Activated CD4-positive, alpha-beta memory T cell treated with anti-CD3 and anti-CD28 coated beads for 36 hours (primary cell): ENCODE measurements around the gene SLC4A1AP. TPM values are rescaled to one million over a fixed set of nuclear protein-coding genes. Genes with fewer than 3 reads are reported as not detected.

ENCODE experiments used
- CTCF ChIA-PET: fragments of 350-600 bp; sonication (Branson Sonifier 250); formaldehyde crosslinking; loops from one replicate; lab custom pipeline; 2021; ENCODE audit warnings: antibody characterized with exemption, inconsistent platforms; lab: Charles Lee
- POLR2A ChIA-PET: fragments of 350-600 bp; sonication (Branson Sonifier 250); formaldehyde crosslinking; loops from one replicate; lab custom pipeline; 2021; ENCODE audit warnings: antibody characterized with exemption; lab: Charles Lee
- DNase-seq: peaks from one replicate; pipeline ENCODE4 v3.0.0-alpha.2; 2020
- H3K27ac Mint-ChIP-seq: one replicate; pipeline ENCODE4 v1.8.0; 2021; ENCODE audit warnings: mixed read lengths
- H3K27me3 Mint-ChIP-seq: one replicate; pipeline ENCODE4 v1.8.0; 2021; ENCODE audit warnings: mixed read lengths
- H3K36me3 Mint-ChIP-seq: one replicate; pipeline ENCODE4 v1.8.0; 2021; ENCODE audit warnings: mixed read lengths
- H3K4me1 Mint-ChIP-seq: one replicate; pipeline ENCODE4 v1.8.0; 2021; ENCODE audit warnings: low read depth, mixed read lengths
- H3K4me3 Mint-ChIP-seq: one replicate; pipeline ENCODE4 v1.8.0; 2021; ENCODE audit warnings: mild to moderate bottlenecking, mixed read lengths
- H3K9me3 Mint-ChIP-seq: one replicate; pipeline ENCODE4 v1.8.0; 2021; ENCODE audit warnings: mixed read lengths
- intact Hi-C: fragments of 100-400 bp; cut with micrococcal nuclease; formaldehyde crosslinking; loops from one replicate; pipeline ENCODE4 v1.15.1; 2023
- total RNA-seq, 2 experiments: library from RNA; stranded (reverse); gene quantifications; one replicate each; pipeline ENCODE4 v1.2.3, GENCODE V29; 2021

Gene SLC4A1AP
- total RNA-seq, 2 experiments from 2014 or later: 26.5 TPM

DNA sequence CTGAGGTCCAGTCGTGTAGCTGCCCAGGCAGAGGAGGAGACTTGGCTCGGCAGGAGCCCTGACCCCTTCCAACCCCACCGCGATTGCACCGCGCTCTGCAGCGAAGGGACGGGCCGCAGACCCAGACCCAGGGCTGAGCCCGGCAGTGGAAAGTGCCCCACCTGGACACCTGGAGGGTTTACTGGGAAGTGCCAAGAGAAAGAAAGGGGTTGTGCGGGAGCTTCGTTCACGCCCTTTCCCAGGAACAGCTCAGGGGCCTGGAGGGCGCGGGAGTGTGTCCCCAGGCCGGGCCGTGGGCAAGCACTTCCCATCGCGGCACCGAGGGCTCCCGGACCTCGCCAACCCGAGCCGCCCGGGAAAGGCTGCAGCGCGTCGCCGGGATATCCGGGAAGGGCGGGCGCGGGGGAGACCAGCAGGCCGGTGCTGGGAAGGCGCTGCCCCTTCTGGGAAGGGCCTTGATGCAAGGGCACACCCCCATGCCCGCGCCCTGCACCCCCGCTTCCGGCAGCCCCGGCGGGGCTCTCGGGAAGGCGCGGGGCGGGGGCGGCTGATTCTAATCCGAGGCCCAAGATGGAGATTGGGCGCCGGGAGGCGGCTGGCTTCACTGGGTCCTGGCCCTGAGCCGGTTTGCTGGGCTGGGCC, 71.7 kb downstream of the SLC4A1AP start:
- peaks cover 4% of the 10 kb centered on the region for H3K9me3 Mint-ChIP-seq
- intact Hi-C loops: no loop called here
- H3K27me3 Mint-ChIP-seq: no peaks in the 10 kb centered on the region
- H3K36me3 Mint-ChIP-seq: no peaks in the 10 kb centered on the region
- POLR2A ChIA-PET: interaction anchor here (0.6 kb wide), 2 partner anchors 681 to 823 kb away, joined by 3 to 5 read pairs; no protein-coding TSS in a partner anchor
- H3K27ac Mint-ChIP-seq: peak overlapping the region; percentile 47
- peak overlapping the region; percentile 29 for H3K4me3 Mint-ChIP-seq
- CTCF ChIA-PET: interaction anchor here (0.6 to 3.6 kb wide), 2 partner anchors 12 to 1348 kb away, joined by 5 to 22 read pairs; no protein-coding TSS in a partner anchor
- peak; percentile 80 for DNase-seq
- peaks cover 18% of the 10 kb centered on the region for H3K4me1 Mint-ChIP-seq

DNA sequence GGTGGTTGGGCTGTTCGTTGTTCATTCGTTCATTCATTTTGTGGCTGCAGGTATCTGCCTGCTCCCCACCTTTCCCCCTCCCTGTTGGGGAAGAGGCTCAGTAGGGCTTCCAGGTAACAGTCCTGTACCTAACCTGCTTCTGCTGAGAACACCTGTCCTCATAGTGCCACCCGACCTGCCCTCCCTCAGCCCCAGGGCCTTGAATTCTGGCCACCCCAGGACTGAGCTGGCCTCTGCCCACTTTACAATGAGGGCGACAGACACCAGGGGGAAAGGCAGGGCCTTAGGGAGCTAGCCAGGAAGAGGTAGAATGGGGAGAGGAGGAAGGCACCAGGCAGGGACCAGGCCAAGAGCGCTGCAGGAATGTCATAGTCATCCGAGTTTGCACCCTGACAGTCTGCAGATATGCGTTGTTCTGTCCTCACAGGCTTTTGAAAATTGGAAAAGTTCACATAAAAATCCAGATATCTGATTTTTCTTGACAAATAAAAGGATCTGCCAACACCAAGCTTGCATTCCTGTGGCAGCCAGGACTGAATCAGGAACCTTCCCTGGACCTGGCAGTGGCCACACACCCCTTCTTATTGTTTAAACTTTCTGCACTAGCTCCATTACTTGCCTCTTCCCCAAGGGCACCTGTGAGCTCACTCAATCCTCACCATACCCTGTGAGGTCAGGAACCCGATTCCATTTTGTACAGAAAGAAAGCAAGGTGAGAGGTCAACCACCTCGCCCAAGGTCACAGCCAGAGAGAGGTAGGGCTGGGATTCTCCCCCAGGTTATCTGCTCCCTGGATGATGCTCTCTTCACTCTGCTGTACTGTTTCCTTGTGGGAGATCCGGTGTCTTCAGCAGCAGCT, 72.6 kb downstream of the SLC4A1AP start:
- POLR2A ChIA-PET: no interaction called here
- Mint-ChIP-seq H3K36me3 (no peaks in the 10 kb centered on the region), H3K4me3 (peak overlapping the region; percentile 29), H3K27ac (peak overlapping the region; percentile 33), H3K27me3 (no peaks in the 10 kb centered on the region), H3K4me1 (peaks cover 18% of the 10 kb centered on the region), H3K9me3 (peaks cover 4% of the 10 kb centered on the region)
- no peak for DNase-seq
- CTCF ChIA-PET: interaction anchor here (1.2 to 3.6 kb wide), 2 partner anchors 13 to 19 kb away, joined by 3 to 22 read pairs; no protein-coding TSS in a partner anchor
- intact Hi-C loops: no loop called here

DNA sequence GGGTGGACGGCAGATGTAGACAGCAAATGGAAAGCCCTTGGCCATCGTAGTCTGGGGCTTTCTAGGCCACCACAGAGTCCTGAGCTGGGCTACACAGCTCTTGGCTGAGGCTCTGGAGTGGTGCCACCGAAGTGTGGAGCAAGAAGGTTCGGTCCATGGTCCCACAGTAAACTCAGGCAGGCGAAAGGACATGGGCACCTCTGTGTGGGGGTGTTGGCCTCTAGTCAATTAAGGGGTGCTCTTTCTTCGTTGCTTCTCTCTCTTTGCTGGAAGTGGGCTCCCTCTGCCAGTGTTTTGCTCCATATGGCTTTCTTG, 73.2 kb downstream of the SLC4A1AP start:
- Mint-ChIP-seq H3K4me3 (no peak overlapping the region), H3K4me1 (peaks cover 18% of the 10 kb centered on the region), H3K27ac (no peak overlapping the region), H3K9me3 (peaks cover 4% of the 10 kb centered on the region), H3K27me3 (no peaks in the 10 kb centered on the region), H3K36me3 (no peaks in the 10 kb centered on the region)
- no peak for DNase-seq
- intact Hi-C loops: no loop called here
- POLR2A ChIA-PET: no interaction called here
- CTCF ChIA-PET: interaction anchor here (1.2 to 3.6 kb wide), 2 partner anchors 13 to 18 kb away, joined by 3 to 22 read pairs; no protein-coding TSS in a partner anchor

DNA sequence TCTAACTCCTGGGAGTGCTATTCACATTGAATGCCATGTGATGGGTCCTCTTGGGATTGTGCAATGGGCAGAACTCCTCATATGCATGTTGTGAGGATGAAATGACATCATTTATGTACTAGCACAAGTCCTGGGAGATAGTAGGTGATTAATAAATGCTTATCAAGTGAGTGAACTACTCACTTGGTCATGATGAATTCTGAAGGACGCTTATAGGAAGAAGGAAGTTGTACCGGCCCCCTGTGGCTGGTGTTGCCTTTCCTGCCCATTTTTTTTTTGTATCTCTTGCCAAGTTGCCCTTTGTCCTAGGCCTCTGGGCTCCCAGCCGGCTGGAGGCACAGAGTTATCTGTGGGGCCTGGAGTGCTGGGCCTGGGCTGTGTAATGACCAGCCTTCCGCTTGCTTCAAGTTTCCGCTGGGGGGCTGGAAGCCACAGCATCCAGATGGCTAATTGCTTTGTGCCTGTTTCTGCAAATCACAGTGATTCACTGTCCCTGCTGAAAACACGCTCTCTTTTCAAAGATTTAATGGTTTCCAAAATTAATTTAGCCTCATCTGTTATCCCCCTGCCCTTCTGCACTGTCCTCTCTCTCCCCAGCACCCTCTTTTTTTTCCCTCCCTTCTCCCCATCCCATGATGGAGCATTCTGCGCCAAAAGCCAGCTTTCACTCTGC, 74.1 kb downstream of the SLC4A1AP start:
- H3K27me3 Mint-ChIP-seq: no peaks in the 10 kb centered on the region
- intact Hi-C loops: no loop called here
- H3K9me3 Mint-ChIP-seq: peaks cover 4% of the 10 kb centered on the region
- H3K27ac Mint-ChIP-seq: no peak overlapping the region
- CTCF ChIA-PET: interaction anchor here (1.2 to 3.6 kb wide), 2 partner anchors 14 to 17 kb away, joined by 3 to 22 read pairs; no protein-coding TSS in a partner anchor
- peaks cover 18% of the 10 kb centered on the region for H3K4me1 Mint-ChIP-seq
- H3K36me3 Mint-ChIP-seq: no peaks in the 10 kb centered on the region
- no peak overlapping the region for H3K4me3 Mint-ChIP-seq
- DNase-seq: no peak
- POLR2A ChIA-PET: no interaction called here

DNA sequence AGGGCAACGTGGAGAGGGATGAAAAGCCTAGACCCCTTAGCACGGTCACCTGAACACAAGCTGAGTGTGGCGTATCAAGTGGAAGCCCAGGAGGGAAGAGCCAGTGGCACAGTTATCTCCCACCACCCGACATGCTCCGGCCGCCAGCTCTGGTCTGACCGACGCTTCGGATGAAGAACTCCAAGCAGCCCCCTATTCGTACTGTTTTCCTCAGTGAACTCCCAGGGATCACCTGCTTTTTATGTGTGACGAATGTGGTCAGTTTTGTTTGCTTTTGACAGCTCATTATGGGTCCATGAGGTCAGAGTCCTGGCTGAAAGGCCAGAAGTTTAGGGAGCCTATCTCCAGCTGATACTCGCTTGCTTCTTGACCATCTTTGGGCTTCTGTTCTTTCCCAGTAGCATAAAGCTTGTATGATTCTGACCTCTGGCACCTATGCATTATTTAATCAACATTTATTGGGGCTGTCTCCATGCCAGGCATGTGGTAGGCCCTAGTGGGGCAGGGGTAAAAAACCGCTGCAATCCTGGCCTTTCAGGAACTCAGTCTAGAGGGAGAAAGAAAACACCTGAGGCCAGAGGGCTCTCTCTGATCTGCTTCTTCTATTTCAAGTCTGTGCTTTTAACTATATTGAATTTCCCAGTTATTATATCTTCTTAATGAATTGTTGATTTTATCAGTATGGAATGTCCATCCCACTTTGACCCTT, 74.8 kb downstream of the SLC4A1AP start:
- intact Hi-C loops: no loop called here
- ChIA-PET CTCF (interaction anchor here (3.6 kb wide), 1 partner anchor 15 kb away, joined by 22 read pairs; no protein-coding TSS in a partner anchor), POLR2A (no interaction called here)
- no peak overlapping the region for H3K27ac Mint-ChIP-seq
- H3K36me3 Mint-ChIP-seq: no peaks in the 10 kb centered on the region
- H3K9me3 Mint-ChIP-seq: peaks cover 2% of the 10 kb centered on the region
- H3K4me1 Mint-ChIP-seq: peaks cover 16% of the 10 kb centered on the region
- H3K4me3 Mint-ChIP-seq: no peak overlapping the region
- no peak for DNase-seq
- no peaks in the 10 kb centered on the region for H3K27me3 Mint-ChIP-seq

DNA sequence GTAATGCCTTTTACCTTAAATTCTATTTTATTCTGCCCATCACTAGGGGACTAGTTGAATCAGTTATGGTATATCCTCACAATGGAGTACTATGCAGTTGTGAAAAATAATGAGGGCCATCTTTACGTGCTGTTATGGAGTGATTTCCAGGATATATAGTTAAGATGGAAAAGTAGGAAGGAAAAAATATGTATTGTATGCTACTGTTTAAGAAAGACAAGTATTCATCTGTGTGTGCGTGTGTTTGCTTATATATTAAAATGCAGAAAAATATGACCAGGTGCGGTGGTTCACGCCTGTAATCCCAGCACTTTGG, 75.3 kb downstream of the SLC4A1AP start:
- ChIA-PET POLR2A (no interaction called here), CTCF (no interaction called here)
- Mint-ChIP-seq H3K4me1 (peaks cover 15% of the 10 kb centered on the region), H3K4me3 (no peak overlapping the region), H3K36me3 (no peaks in the 10 kb centered on the region), H3K27ac (no peak overlapping the region), H3K27me3 (no peaks in the 10 kb centered on the region), H3K9me3 (no peaks in the 10 kb centered on the region)
- intact Hi-C loops: no loop called here
- no peak for DNase-seq

DNA sequence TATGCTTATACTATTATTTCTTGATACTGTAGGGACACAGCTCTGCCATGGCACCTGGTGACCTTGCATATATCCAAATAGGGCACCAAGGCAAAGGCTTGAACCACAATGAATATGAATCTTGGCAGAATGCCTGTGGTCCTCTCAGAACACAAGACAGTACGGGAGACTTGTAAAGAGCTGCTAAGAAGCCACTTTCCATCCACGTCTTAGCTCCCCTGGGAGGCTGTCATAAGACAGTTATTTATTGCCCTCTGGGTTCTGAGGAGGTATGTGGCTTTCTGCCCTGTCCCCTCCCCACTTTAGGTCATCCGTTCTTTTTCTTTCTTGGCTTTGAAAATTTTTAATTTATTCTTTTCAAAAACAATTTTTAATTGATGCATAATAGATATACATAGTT, 78.0 kb downstream of the SLC4A1AP start:
- ChIA-PET POLR2A (no interaction called here), CTCF (interaction anchor here (0.6 to 1.0 kb wide), 3 partner anchors 11 to 37 kb away, joined by 3 to 4 read pairs (median 3); no protein-coding TSS in a partner anchor)
- no peak for DNase-seq
- Mint-ChIP-seq H3K27me3 (no peaks in the 10 kb centered on the region), H3K4me3 (no peak overlapping the region), H3K4me1 (no peaks in the 10 kb centered on the region), H3K9me3 (no peaks in the 10 kb centered on the region), H3K27ac (no peak overlapping the region), H3K36me3 (no peaks in the 10 kb centered on the region)
- intact Hi-C loops: no loop called here

DNA sequence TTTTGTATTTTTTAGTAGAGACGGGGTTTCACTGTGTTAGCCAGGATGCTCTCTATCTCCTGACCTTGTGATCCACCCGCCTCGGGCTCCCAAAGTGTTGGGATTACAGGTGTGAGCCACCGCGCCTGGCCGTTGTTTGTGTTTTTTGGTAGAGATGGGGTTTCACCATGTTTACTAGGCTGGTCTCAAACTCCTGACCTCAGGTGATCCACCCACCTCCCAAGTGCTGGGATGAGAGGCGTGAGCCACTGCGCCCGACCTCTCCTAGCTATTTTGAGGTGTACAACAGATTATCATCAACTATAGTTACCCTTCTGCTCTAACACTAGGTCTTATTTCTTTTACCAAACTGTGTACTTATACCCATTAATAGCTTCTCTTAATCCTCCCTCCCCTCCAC, 78.9 kb downstream of the SLC4A1AP start:
- POLR2A ChIA-PET: no interaction called here
- CTCF ChIA-PET: interaction anchor here (1.0 kb wide), 1 partner anchor 10 kb away, joined by 3 read pairs; no protein-coding TSS in a partner anchor
- no peak overlapping the region for H3K4me3 Mint-ChIP-seq
- no peaks in the 10 kb centered on the region for H3K9me3 Mint-ChIP-seq
- H3K27me3 Mint-ChIP-seq: no peaks in the 10 kb centered on the region
- H3K4me1 Mint-ChIP-seq: no peaks in the 10 kb centered on the region
- no peak overlapping the region for H3K27ac Mint-ChIP-seq
- intact Hi-C loops: no loop called here
- H3K36me3 Mint-ChIP-seq: no peaks in the 10 kb centered on the region
- DNase-seq: no peak

Other genes with a start within 250 kb of the SLC4A1AP start
- gene NRBP1, start 235.3 kb upstream of the SLC4A1AP start, total RNA-seq: 10 to 100 TPM; 80.8 to 82.7 TPM
- gene KRTCAP3, start 221.5 kb upstream of the SLC4A1AP start, total RNA-seq: 1 to 10 TPM; 5.4 to 6.4 TPM
- 1 to 10 TPM; 7.7 to 8.2 TPM for gene IFT172, start 174.1 kb upstream of the SLC4A1AP start, total RNA-seq
- gene FNDC4, start 168.7 kb upstream of the SLC4A1AP start, total RNA-seq: under 1 TPM; 0.22 to 0.38 TPM
- gene GCKR, start 167.1 kb upstream of the SLC4A1AP start, total RNA-seq: not detected
- 10 to 100 TPM; 27.4 to 30.0 TPM for gene ZNF512, start 80.8 kb upstream of the SLC4A1AP start, total RNA-seq
- under 1 TPM; 0.34 to 0.36 TPM for gene CCDC121, start 34.9 kb upstream of the SLC4A1AP start, total RNA-seq
- gene GPN1, start 34.8 kb upstream of the SLC4A1AP start, total RNA-seq: 10 to 100 TPM; 54.4 to 56.8 TPM
- 10 to 100 TPM; 30.1 to 30.3 TPM for gene SUPT7L, start 275 bp upstream of the SLC4A1AP start, total RNA-seq
- 10 to 100 TPM; 83.3 to 84.2 TPM for gene MRPL33, start 107.8 kb downstream of the SLC4A1AP start, total RNA-seq
- 1 to 10 TPM; 9.2 to 9.7 TPM for gene RBKS, start 226.5 kb downstream of the SLC4A1AP start, total RNA-seq
- 10 to 100 TPM; 72.3 to 76.6 TPM for gene BABAM2, start 226.8 kb downstream of the SLC4A1AP start, total RNA-seq